ENCODE results near the gene VAMP2.

- TF ChIP-seq, protein P1, sequence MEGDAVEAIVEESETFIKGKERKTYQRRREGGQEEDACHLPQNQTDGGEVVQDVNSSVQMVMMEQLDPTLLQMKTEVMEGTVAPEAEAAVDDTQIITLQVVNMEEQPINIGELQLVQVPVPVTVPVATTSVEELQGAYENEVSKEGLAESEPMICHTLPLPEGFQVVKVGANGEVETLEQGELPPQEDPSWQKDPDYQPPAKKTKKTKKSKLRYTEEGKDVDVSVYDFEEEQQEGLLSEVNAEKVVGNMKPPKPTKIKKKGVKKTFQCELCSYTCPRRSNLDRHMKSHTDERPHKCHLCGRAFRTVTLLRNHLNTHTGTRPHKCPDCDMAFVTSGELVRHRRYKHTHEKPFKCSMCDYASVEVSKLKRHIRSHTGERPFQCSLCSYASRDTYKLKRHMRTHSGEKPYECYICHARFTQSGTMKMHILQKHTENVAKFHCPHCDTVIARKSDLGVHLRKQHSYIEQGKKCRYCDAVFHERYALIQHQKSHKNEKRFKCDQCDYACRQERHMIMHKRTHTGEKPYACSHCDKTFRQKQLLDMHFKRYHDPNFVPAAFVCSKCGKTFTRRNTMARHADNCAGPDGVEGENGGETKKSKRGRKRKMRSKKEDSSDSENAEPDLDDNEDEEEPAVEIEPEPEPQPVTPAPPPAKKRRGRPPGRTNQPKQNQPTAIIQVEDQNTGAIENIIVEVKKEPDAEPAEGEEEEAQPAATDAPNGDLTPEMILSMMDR (IDR thresholded peaks at IDR 0.05; ENCODE audit: insufficient read depth, low read length, poor library complexity, severe bottlenecking) = no peak
- TF ChIP-seq EZH2phosphoT487 (conservative IDR thresholded peaks at IDR 0.05; ENCODE audit: low read length) = no peak
Measured at GRCh38 chr17:8152112-8152775, 10.5 kb downstream of the VAMP2 start, which contains the start of gene PER1.
